SU-DHL-6 (cell line): ENCODE results near the gene TRAF4.

ENCODE experiments used
- CTCF ChIP-seq: fragments of 200-600 bp; sonication (generic); IDR thresholded peaks from one replicate; pipeline ENCODE4 v1.5.1; 2017; ENCODE audit warnings: antibody characterized with exemption, mild to moderate bottlenecking, low read length, moderate library complexity; ENCODE audit not compliant: insufficient read depth, poor library complexity, severe bottlenecking
- EZH2phosphoT487 ChIP-seq: fragments of 200-600 bp; sonication (generic), shearing (Covaris generic); conservative IDR thresholded peaks from 2 replicates; pipeline ENCODE4 v1.6.1; 2018; ENCODE audit warnings: mild to moderate bottlenecking, antibody characterized with exemption, low read length, moderate library complexity, mixed read lengths

GRCh38 chr17:28729950-28730330, 13.9 kb upstream of the TRAF4 start:
- TF ChIP-seq CTCF: no peak
- no peak for TF ChIP-seq EZH2phosphoT487
